ENCODE results near the gene INSIG2. TPM values are rescaled to one million over a fixed set of nuclear protein-coding genes. Genes with fewer than 3 reads are reported as not detected.

Gene INSIG2
- total RNA-seq, 1 experiment from 2014 or later: 8.7 TPM

DNA sequence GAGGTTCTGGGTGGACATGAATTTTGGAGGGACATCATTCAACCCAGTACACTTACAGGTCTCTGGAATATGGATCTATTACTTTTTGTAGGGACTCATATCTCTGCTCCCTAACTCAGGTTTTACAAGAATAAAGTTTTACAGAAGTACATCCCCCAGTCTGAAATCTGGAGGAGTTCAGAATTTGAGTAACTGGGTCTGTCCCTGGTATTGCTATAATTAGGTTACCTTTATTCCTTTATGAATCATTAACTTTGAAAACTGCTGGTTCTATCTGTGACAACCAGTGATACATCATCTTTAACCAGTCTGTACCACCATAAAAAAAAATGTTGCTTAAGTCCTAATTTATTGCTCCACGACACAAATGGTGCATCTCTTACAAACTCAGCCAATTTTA is 59.9 kb downstream of the INSIG2 start:
- no CpG with 5 or more reads among the region's 1 CpG for WGBS (ENCODE audit: extremely low coverage, insufficient read length, low lambda C conversion rate)
- H3K23me2 ChIP-seq (ENCODE audit: insufficient read length, low read depth, low read length, poor library complexity, severe bottlenecking): no peaks in the 10 kb centered on the region
- no peak overlapping the region for H2BK120ac ChIP-seq (ENCODE audit: low read depth, low read length, poor library complexity, severe bottlenecking)
- H3T11ph ChIP-seq (ENCODE audit: low read length): no peak overlapping the region
- no peaks in the 10 kb centered on the region for H3K79me2 ChIP-seq (ENCODE audit: insufficient read depth, low read length)
- H3K9me3 ChIP-seq (ENCODE audit: control insufficient read depth, low read depth, low read length): no peaks in the 10 kb centered on the region
- no peak overlapping the region for H3K4me2 ChIP-seq (ENCODE audit: insufficient read depth, insufficient read length, low read length)
- no peak overlapping the region for H2BK15ac ChIP-seq (ENCODE audit: low read depth, low read length)
- no peak overlapping the region for H3K14ac ChIP-seq (ENCODE audit: insufficient read depth, low read length)
- Mint-ChIP-seq H3K36me3 (ENCODE audit: insufficient read depth in 1 of 3, low read depth in 3 of 3) (peaks cover 0 to 4% (median 3%) of the 10 kb centered on the region in 3 experiments; a peak in 3 of 7 replicates), H3K27ac (no peak overlapping the region), H3K9me3 (peaks cover 0 to 4% of the 10 kb centered on the region in 2 experiments; a peak in 1 of 5 replicates), H3K4me1 (no peaks in the 10 kb centered on the region), H3K4me3 (no peak overlapping the region), H3K27me3 (ENCODE audit: low read depth) (peaks cover 5% of the 10 kb centered on the region)
- H3K4ac ChIP-seq (ENCODE audit: low read depth, low read length): no peak overlapping the region
- no peak overlapping the region for H2AK5ac ChIP-seq (ENCODE audit: insufficient read length, low read length)
- no peak overlapping the region for H3K56ac ChIP-seq (ENCODE audit: insufficient read length, low read depth, low read length)
- H2AFZ ChIP-seq (ENCODE audit: low read length): no peak overlapping the region
- no peak overlapping the region for H2BK5ac ChIP-seq (ENCODE audit: insufficient read length, low read length)
- H2BK12ac ChIP-seq (ENCODE audit: insufficient read length, low read depth, low read length): no peak overlapping the region
- H3K4me1 ChIP-seq (ENCODE audit: insufficient read depth, low read length): no peaks in the 10 kb centered on the region
- H3K18ac ChIP-seq (ENCODE audit: insufficient read length, low read depth, low read length): no peak overlapping the region
- H3K79me1 ChIP-seq (ENCODE audit: insufficient read depth, low read depth, low read length, poor library complexity, severe bottlenecking): no peaks in the 10 kb centered on the region
- H3K23ac ChIP-seq (ENCODE audit: insufficient read length, low read depth, low read length): no peak overlapping the region
- H3K27me3 ChIP-seq (ENCODE audit: insufficient read depth, low read length): no peaks in the 10 kb centered on the region
- no peak overlapping the region for H4K5ac ChIP-seq (ENCODE audit: insufficient read length, low read depth, low read length)
- H2BK20ac ChIP-seq (ENCODE audit: low read depth, low read length, poor library complexity, severe bottlenecking): no peak overlapping the region
- no peak for TF ChIP-seq CTCF (conservative IDR thresholded peaks at IDR 0.05)
- H3K27ac ChIP-seq (ENCODE audit: insufficient read length, low read depth, low read length): no peak overlapping the region
- no peak overlapping the region for H4K91ac ChIP-seq (ENCODE audit: insufficient read length, low read depth, low read length)
- H3K9ac ChIP-seq (ENCODE audit: extremely low read depth, insufficient read length, low read length): no peak overlapping the region
- H4K20me1 ChIP-seq (ENCODE audit: control insufficient read depth, insufficient read depth, insufficient read length): no peaks in the 10 kb centered on the region
- no peak for DNase-seq
- no peak overlapping the region for H4K8ac ChIP-seq (replicated peaks; ENCODE audit: insufficient read length, low read depth, low read length)

All from H9 (cell line).